Activated gamma-delta T cell treated with anti-CD3 and anti-CD28 coated beads, Interleukin-2, amount 50 U/mL, for 16 hours (primary cell): Measurements from ENCODE around the gene PRDM16.

Experiments used
- DNase-seq: peaks from one replicate; pipeline ENCODE4 v3.0.0-alpha.2; 2020; ENCODE audit warnings: low read depth

The PRDM16 gene

GRCh38 chr1:3432306-3432705, 363.3 kb downstream of the PRDM16 start:
- DNase-seq = no peak

- no peak for DNase-seq
These were observed 364.1 kb downstream of the PRDM16 start for GRCh38 chr1:3433076-3433475.

- DNase-seq = no peak
These were observed 364.8 kb downstream of the PRDM16 start for GRCh38 chr1:3433596-3434320.

GRCh38 chr1:3434406-3435110, 365.6 kb downstream of the PRDM16 start:
- no peak for DNase-seq

GRCh38 chr1:3435666-3436065, 366.7 kb downstream of the PRDM16 start:
- no peak for DNase-seq

GRCh38 chr1:3436451-3436850, 367.4 kb downstream of the PRDM16 start:
- no peak for DNase-seq

GRCh38 chr1:3436901-3437300, 367.9 kb downstream of the PRDM16 start:
- DNase-seq = no peak

GRCh38 chr1:3438661-3439180, 369.7 kb downstream of the PRDM16 start:
- DNase-seq = no peak

- no peak for DNase-seq
These were observed 370.6 kb downstream of the PRDM16 start for GRCh38 chr1:3439346-3440299.

GRCh38 chr1:3440300-3440681, 371.3 kb downstream of the PRDM16 start:
- DNase-seq = no peak

- no peak for DNase-seq
These were observed 371.9 kb downstream of the PRDM16 start for GRCh38 chr1:3440711-3441409.

GRCh38 chr1:3441410-3441847, 372.4 kb downstream of the PRDM16 start:
- no peak for DNase-seq

- no peak for DNase-seq
These were observed 372.9 kb downstream of the PRDM16 start for GRCh38 chr1:3441880-3442279.

GRCh38 chr1:3442331-3442730, 373.3 kb downstream of the PRDM16 start:
- no peak for DNase-seq

GRCh38 chr1:3442901-3443300, 373.9 kb downstream of the PRDM16 start:
- DNase-seq = no peak

- DNase-seq = no peak
These were observed 374.8 kb downstream of the PRDM16 start for GRCh38 chr1:3443807-3444206.

GRCh38 chr1:3444298-3444697, 375.3 kb downstream of the PRDM16 start:
- DNase-seq = no peak

GRCh38 chr1:3444736-3445135, 375.7 kb downstream of the PRDM16 start:
- no peak for DNase-seq

GRCh38 chr1:3450202-3450863, 381.3 kb downstream of the PRDM16 start:
- DNase-seq = no peak

GRCh38 chr1:3450983-3451382, 382.0 kb downstream of the PRDM16 start:
- DNase-seq = no peak
